ENCODE measurements around the gene SLC4A9. TPM values are rescaled to one million over a fixed set of nuclear protein-coding genes. Genes with fewer than 3 reads are reported as not detected.

Gene SLC4A9
- total RNA-seq, 6 donors from 2014 or later = 0.15 to 0.23 (median 0.17) TPM; not detected in 3

- TF ChIP-seq POLR2AphosphoS5 (IDR thresholded peaks at IDR 0.05) (no peak), CTCF (IDR thresholded peaks at IDR 0.05) (no peak), EP300 (IDR thresholded peaks at IDR 0.05) (no peak), POLR2A (IDR thresholded peaks at IDR 0.05) (no peak)
- H3K27me3 ChIP-seq = no peaks in the 10 kb centered on the region
- H3K27ac ChIP-seq = peak overlapping the region; percentile 88 to 95 (median 92)
- H3K36me3 ChIP-seq = no peaks in the 10 kb centered on the region
- DNase-seq (no peak), ATAC-seq (ENCODE audit: low FRiP score in 2 of 2) (no peak)
- peaks cover 28 to 35% (median 29%) of the 10 kb centered on the region in 4 donors for H3K4me1 ChIP-seq
- H3K9me3 ChIP-seq = no peaks in the 10 kb centered on the region
- 48 to 53% methylated on average over 25 of the region's 25 CpGs for WGBS, 2 donors
- H3K4me3 ChIP-seq = peak overlapping the region; percentile 59 to 97 (median 88)
Measured at GRCh38 chr5:140399979-140400729, 40.2 kb downstream of the SLC4A9 start.

- 0% methylated on average over 21 to 49 of the region's 54 CpGs for whole genome bisulfite sequencing, 2 donors
- peak; percentile 91 to 95 for ATAC-seq (ENCODE audit: low FRiP score in 2 of 2)
Measured at GRCh38 chr5:140400730-140401361, 40.9 kb downstream of the SLC4A9 start.

GRCh38 chr5:140401362-140402257, 41.6 kb downstream of the SLC4A9 start, which contains the start of gene ANKHD1:
Gene ANKHD1, plus strand, starts transcription at chr5:140401833. Its CDS starts 135 bp downstream, at chr5:140401968.
- Histone ChIP-seq H3K9me3 (no peaks in the 10 kb centered on the region), H3K4me1 (peaks cover 31 to 39% (median 33%) of the 10 kb centered on the region in 4 donors), H3K27ac (peak within 1 kb of the TSS; percentile 97 to 98 (median 98)), H3K36me3 (peaks cover 0 to 12% (median 0%) of the 10 kb centered on the region in 4 donors), H3K4me3 (peak within 1 kb of the TSS; percentile 82 to 97 (median 94)), H3K27me3 (no peaks in the 10 kb centered on the region)
- DNase-seq (peak; percentile 98), ATAC-seq (ENCODE audit: low FRiP score in 2 of 2) (peak; percentile 94 to 97)
- 0% methylated on average over 25 to 62 of the region's 83 CpGs for WGBS, 2 donors
- TF ChIP-seq EP300 (IDR thresholded peaks at IDR 0.05) = no peak
- TF ChIP-seq CTCF (IDR thresholded peaks at IDR 0.05) = peak in 3 of 6 experiments; percentile 18 to 43 (median 35)
- peak in 3 of 4 donors; percentile 94 to 98 (median 98) for TF ChIP-seq POLR2A (IDR thresholded peaks at IDR 0.05)
- TF ChIP-seq POLR2AphosphoS5 (IDR thresholded peaks at IDR 0.05) = peak; percentile 86 to 97

More at GRCh38 chr5:140400730-140401361, 40.9 kb downstream of the SLC4A9 start:
- TF ChIP-seq CTCF (IDR thresholded peaks at IDR 0.05) (peak in 3 of 6 experiments; percentile 12 to 33 (median 12)), EP300 (IDR thresholded peaks at IDR 0.05) (peak in 1 of 4 donors; percentile 42), POLR2A (IDR thresholded peaks at IDR 0.05) (peak in 2 of 4 donors; percentile 36 to 57), POLR2AphosphoS5 (IDR thresholded peaks at IDR 0.05) (peak; percentile 25 to 61)
- Histone ChIP-seq H3K4me1 (peaks cover 31 to 37% (median 33%) of the 10 kb centered on the region in 4 donors), H3K4me3 (peak overlapping the region; percentile 59 to 97 (median 88)), H3K36me3 (peaks cover 0 to 4% (median 0%) of the 10 kb centered on the region in 4 donors), H3K9me3 (no peaks in the 10 kb centered on the region), H3K27ac (peak overlapping the region; percentile 88 to 95 (median 92)), H3K27me3 (no peaks in the 10 kb centered on the region)
- DNase-seq = peak; percentile 95 to 97

- Histone ChIP-seq H3K9me3 (no peaks in the 10 kb centered on the region), H3K27me3 (no peaks in the 10 kb centered on the region), H3K4me3 (peak overlapping the region; percentile 82 to 97 (median 94)), H3K36me3 (peaks cover 0 to 13% (median 0%) of the 10 kb centered on the region in 4 donors), H3K4me1 (peaks cover 31 to 46% (median 33%) of the 10 kb centered on the region in 4 donors), H3K27ac (peak overlapping the region; percentile 97 to 98 (median 98))
- 2 to 7% methylated on average over 16 to 22 of the region's 36 CpGs for WGBS, 2 donors
- no peak for TF ChIP-seq POLR2A (IDR thresholded peaks at IDR 0.05)
- peak in 1 of 2 donors; percentile 48 for TF ChIP-seq POLR2AphosphoS5 (IDR thresholded peaks at IDR 0.05)
- TF ChIP-seq CTCF (IDR thresholded peaks at IDR 0.05) = no peak
- ATAC-seq (ENCODE audit: low FRiP score in 2 of 2) (peak; percentile 2 to 21), DNase-seq (peak; percentile 58 to 89)
Measured at GRCh38 chr5:140402258-140403074, 42.5 kb downstream of the SLC4A9 start.
